ENCODE data around the gene FHIT.
A peak's percentile ranks its signal among the peaks of the same experiment; 100 is the strongest.

The FHIT gene

DNA sequence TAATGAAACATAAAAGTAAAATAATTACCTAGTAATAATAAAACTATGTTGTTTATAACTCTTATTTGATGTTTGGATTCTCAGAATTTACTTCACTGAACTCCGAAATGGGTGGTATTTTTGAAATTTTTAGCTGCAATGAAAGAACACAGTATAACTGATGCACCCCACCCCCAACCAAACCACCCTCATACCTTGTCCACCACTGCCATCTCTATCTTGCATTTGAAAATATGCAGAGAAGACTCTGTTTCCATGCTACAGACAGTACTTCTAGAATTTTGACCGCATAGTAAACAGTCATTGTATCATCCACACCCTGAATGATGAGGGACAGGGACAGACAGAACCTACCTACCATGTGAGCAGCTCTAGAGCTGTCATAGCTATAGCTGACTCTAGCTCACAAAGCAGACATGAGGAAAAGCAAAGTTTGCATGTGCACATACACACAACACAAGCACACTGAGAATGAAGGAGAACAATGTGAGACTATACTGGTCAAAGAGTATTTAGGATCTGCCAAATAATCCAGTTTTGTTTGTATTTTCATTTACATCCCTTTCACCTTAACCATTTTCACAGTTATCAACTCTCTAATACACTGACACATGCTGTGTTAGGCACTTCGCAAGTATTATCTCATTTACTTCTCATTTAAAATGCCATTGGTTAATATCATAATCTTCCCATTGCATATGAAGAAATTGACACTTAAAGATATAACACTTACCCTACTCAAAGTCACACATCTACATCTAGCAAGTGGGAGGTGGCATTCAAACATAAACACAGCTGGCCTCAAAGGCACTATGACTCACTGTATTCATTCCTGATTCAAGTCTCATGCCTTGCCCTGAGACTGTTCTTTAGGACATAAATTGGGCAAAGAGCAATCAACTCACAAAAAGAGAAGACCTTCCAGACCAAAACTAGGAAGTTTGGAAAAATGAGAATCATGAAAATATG is 1186.8 kb downstream of the FHIT start:
- peak; percentile 82 for DNase-seq (ENCODE audit: low read depth, low spot score)

DNA sequence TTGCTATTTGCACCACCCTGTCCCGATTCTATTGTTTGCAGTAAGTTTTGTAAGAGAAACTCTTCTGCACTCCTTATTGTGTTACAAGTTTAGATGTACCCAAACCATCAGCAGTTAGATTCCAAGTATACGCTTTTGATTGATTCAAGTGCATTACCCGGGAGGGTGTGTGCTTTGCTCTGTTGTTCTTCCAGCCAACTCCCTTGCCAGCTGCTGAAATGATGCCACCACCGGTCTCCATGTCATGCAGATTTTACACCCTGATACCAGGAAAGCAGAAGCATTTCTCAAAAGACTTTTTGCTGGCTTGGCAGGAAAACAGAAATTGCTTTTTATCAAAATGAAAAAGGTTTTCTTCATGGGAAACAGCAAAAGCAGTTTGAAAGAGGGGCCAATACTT is 1194.8 kb downstream of the FHIT start:
- no peak for DNase-seq (ENCODE audit: low read depth, low spot score)

DNA sequence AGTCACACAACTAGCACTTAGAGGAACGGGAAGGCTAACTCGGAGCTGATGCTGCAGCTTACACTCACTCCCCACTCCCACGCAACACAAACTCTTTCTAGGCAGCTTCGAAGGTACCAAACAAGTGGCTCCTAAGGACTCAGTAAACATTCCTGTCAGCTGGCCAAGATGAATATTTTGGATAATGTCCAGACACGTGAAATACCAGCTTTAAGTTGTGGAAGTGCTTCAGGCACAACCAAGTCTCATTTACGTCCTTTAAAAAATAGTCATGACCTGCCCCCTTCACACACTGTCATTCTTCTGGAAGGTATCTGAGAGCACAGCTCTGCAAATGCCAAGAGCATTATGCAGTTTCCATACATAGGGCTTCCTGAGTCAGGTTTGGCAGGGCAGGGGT is 1195.5 kb downstream of the FHIT start:
- DNase-seq (ENCODE audit: low read depth, low spot score), result peak; percentile 31

DNA sequence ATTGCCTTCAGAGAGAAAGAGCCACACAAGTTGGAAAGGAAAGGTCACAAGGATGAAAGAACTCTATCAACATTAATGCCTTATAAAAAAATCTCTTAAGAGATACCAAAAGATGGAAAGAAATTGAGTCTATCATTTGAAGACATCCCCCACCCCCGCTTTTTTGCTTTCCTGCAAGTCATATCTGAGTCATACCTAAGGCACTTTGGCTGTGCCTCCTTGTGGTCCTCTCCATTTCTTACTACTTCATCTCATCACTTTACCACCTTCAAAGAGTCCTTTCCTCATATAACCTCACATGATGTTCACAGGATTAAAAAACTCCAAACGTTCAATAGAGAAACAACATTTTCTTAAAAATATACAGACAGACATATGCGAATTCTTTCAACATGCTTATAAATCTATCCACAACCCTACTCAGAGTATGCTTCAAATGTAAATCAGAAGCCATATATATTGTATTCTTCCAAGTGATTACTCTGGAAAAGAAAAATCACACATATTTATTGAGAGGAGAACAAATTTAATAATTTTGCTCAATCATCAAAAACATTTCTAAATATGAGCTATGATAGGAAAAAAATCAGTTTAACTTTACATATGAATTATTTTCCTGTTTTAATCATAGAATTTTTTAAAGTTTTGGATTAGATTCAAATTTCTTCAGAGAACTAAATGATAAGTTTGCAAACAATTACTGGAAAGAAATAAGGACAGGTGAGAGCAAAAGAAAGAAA is 1197.6 kb downstream of the FHIT start:
- peak; percentile 58 for DNase-seq (ENCODE audit: low read depth, low spot score)

DNA sequence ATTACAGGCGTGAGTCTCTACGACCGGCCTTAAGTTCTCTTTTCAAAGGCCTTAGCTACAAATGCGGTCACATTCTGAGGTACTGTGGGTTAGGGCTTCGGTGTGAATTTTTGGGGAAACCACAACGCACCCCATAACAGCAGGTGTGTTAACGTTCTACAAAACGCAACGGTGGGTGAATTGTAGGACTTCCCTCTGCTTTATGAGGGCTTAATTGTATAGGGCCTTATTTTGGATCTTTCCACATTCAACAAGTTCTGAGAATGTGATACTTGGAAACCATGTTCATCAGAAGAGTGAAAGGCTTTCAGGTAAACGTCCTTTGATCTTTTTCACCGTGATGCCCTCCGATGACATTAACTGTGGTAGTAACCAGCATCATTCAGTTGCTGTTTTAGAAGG is 1202.8 kb downstream of the FHIT start:
- DNase-seq (ENCODE audit: low read depth, low spot score), result no peak

DNA sequence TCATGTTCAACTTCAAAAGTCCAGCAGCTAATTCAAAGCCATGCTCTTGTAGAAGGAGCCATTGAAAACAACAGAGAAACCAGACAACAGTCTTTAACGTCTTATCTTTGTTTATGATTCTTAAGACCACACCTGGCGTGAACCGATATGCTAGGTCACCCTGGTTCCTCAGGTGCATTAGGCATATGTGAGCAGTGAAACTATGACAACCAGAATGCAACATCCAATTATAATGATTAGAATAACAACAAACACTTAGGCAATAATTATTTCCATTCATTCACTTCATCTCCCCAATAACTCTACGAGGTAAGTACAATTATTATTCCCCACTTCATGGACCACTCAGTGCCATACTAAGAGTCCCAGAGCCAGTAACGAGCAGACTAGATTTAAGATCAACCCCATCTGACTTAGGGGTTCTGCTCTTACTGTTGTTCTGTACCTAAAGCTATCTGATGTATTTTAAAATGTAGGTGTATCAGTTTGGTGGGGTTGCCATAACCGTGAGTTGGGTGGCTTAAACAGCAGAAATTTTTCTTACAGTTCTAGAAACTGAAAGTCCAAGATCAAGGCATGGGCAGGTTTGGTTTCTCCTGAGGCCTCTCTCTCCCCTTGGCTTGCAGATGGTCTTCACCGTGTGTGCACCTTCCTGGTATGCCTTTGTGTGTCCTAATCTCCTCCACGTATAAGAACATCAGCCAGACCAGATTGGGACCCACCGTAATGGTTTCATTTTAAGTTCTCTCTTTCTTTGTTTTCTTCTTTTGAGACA is 1203.6 kb downstream of the FHIT start:
- DNase-seq (ENCODE audit: low read depth, low spot score), result no peak

DNA sequence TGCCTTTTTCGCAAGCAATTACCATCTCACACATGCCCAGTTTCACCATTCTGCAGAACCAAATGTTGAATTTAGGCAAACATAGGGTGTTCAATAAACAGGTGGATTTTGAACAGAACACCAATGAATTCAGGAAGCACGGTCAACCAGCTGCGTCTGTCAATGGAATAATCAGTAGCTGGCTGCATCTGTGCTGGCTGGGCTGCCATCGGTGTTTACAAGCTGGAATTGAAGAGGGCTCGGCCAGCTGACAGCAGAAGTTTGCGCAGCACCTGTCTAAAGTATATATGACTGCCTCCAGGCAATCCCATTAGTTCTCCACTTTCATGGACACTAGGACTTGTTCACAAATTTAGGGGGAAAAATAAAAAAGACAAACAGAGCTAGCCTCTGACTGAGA is 1205.0 kb downstream of the FHIT start:
- DNase-seq (ENCODE audit: low read depth, low spot score), result no peak

DNA sequence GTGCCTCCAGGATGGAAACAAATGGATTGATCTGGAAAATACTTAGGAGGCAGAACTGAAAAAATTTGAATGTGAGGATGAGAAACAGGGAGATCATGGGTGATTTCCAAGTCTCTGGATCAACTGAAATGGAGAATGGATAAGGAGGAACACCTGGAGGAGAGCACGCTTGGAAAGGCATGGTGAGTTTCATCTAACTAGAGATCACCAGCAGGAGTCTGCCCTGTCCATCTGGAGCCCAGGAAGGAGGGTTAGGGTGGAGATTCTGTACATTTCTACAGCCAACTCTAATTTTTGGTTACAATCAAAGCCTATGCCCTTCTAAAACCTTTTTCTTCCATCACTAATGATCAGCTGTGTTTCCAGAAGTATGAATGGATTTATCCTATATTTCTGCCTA is 1205.6 kb downstream of the FHIT start:
- no peak for DNase-seq (ENCODE audit: low read depth, low spot score)

DNA sequence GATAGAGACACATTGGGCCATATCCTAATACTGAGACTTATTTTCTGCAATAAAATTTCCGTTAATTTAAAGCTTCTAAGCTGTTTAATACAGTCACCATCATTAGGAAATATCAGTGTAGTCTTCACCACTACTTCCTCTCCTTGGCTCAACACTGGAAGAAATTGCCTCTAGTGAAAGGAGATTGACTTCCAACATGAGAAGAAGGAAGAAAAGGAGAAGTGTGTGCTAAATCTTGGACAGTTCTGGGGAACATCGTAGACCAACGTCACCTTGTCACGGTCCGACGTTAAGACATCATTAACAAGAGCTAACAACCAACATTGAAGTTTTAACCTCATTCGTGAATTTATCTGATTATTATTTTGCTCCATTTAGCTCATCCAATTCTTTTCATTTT is 1214.4 kb downstream of the FHIT start:
- no peak for DNase-seq (ENCODE audit: low read depth, low spot score)

DNA sequence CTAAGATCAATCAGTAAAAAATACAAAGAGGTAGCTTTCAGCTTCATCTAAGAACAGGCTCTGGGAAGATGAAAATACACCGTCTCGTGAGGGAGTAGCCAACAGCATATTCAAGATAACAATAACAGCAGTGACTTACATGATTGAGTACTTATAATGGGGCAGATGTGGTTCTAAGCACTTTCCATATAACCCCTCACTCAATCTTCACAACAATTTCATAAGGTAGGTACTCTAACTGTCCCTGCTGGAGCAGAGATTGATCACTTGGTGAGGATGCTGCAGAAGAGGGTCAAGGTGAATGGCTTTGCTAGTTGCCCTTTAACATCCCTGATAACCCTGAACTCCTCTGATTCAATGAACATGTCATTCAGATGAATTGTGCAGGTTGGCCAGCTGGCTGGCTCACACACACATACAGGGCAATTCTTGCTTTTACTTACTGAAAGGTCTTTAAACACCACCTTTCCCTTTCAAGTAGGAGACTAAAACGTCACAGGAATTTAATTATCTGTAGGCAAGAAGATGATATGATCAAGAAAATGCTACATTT is 1217.3 kb downstream of the FHIT start:
- no peak for DNase-seq (ENCODE audit: low read depth, low spot score)

DNA sequence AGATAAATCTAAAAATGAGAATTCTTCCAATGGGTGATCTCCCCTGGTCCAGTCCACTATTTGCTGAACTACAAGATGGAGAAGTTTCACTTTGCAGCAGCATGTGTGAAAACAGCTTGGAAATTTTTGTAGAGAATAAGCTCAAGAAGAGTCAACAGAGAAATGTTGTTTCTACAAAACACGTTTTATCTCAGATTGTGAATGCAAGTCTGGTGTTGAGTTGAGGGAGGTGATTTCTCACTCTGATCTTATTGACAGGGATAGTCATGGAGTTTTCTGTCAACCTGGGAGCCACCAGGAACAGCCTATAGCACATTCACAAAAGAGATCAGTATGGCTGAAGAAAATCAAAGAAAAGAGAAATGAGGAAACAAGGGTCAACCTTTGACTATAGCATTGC is 1220.3 kb downstream of the FHIT start:
- DNase-seq (ENCODE audit: low read depth, low spot score), result no peak

DNA sequence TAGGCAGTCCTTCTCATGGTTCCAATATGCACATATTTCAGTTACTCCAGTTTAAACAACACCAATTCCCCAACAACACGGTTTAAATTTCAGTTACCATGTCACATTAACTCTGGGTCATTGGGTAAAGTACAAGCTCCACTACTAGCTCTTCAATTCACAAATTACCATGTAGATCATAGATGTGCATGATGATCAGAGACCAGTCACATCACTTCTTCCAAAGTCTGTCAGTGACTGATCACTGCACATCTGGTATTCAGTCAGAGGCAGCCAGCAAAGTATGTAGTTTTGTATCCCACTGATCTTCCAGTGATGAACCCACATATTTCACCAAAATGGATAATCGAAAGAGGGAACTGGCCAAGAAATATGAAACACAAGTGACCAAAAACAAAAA is 1223.0 kb downstream of the FHIT start:
- no peak for DNase-seq (ENCODE audit: low read depth, low spot score)

DNA sequence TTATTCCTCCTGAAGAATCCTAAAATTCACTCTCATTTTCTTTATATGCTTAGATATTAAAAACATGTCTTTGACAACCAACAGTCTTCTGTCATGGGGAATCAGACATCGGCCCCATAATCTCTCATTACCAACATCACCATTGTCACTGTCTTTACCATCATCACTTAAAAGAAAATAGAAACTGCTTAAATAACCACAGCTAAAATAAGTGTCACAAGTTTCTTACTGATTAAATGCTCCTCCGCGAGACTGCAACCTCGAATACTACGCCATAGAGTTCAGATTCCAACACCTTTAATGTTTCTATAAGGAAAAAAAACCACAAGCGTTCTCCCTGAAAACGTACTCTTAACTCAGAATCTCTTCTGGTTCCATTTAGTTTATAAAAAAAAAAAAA is 1223.9 kb downstream of the FHIT start:
- no peak for DNase-seq (ENCODE audit: low read depth, low spot score)

DNA sequence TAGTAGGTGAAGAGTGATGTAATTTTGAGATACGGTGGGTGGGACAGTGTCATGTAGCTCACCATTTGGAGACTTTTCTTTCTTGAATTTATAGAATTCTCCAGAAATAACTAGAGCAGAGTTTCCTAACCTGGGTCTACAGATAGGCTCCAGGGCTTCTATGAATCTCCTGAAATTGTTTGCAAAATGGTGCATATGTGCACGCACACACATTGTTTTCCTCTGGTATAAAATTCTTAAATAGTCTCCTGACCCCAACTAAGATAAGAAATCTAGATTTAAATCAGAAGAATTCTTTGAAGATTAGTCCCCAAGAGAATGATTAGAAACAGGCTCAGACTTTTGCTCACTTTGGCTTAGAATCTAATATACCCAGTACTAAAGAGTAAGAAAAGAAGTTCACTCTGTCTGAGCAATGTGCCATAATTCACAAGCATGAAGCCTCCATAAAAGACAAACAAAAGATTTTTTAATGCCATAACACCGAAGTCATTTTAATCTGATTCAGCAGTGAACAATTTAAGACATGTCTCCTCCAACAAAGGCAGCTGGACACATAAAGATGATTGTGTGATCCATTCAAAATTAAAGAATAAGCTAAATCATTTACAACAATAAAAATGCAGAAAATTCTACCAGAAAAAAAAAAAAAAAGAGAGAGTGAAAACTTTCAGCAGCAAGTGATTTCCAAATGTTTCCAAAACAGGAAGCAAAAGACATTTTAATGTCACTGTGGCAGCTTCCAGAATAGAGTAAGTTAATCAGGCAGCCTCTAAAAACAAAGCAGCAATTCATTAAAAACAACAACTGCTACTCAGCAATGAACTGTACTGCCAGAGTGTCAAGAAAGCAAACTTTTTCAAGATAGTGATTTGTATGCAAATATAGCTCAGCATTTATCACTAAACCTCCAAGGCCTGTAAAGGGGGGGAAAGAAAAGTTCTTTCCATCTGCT is 1225.9 kb downstream of the FHIT start:
- DNase-seq (ENCODE audit: low read depth, low spot score), result peak; percentile 21

DNA sequence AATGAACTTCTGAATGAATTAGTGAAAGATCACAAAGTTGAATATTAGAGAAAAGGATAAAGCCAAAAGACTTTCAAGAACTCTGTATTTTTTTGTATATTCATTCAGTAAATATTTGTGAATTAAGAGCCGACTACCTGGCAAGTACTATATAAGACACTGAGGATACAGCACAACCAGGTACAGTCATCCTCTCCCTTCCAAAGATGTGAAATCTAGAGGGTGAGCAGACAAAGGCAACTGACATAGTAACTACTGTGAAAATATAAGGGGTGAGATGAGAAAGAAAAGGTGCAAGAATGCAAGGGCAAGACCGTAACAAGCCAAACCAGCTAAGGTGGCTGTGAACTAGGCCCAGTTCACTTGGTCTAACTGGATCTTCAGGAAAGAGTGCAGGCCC is 1226.9 kb downstream of the FHIT start:
- no peak for DNase-seq (ENCODE audit: low read depth, low spot score)

DNA sequence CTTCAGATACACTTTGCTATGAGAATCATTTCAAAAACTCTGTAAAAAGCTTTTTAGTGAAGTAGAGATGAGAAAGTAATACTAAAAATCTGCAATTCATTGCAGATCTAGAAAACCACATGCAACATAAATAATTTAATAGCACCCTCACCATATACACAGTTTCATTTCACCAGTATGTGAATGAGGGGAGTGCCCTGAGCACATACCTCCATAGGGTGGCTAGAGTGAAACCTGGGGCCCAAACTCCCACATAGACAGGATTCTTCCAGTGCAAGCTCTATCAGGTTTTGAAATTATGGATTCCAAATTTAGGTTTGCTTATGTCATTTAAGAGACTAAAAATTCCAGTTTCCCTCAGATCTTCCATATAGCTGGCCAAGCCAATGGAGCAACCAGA is 1228.1 kb downstream of the FHIT start:
- no peak for DNase-seq (ENCODE audit: low read depth, low spot score)

DNA sequence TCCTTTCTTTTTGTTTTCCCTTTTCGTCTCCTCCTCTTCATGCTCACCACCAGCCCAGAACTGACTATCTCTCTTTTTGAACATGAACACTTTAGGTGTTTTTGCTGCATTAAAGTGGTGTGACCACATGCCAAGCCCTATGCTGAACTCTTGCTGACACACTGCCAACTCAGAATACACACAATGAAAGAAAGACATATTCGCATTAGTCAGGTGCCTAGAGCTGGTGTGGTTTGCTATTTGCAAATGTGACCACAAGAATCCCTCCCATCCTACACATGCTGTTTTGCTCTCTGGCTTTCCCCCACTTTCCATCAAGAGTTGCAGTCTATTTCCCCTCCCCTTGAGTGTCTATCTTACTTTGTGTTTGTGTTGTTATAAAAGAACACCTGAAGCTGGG is 1233.6 kb downstream of the FHIT start:
- DNase-seq (ENCODE audit: low read depth, low spot score), result peak; percentile 90

DNA sequence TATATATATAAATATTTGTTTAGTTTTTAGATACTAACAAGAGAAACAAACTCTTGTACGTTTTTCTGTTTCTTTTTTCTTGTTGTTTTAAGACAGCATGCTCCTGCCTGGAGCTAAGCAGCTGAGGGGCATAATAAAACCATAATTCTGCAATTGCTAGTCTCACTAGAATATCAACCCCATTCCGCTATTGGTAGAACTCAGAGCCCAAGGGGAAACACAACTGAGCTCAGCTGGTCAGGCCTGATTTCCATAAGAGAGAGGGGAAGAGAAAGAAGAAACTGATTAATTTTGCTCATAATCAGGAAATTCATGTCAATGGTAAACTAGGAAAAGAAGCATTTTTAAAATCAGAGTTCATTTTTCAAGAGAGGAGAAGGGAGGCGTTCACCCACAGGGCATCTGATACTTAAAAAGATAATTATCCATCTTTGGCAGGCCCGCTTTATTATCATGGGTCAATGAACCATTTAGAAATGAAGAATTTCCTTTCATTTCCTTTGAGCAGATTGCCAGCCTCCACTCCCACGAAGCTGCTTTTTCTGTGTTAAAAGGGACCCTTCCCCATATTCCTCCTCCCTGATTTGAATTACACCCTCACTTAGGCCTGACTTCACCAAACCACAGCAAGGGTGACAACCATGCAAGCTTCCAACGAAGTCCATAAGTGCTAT is 1236.1 kb downstream of the FHIT start:
- no peak for DNase-seq (ENCODE audit: low read depth, low spot score)

DNA sequence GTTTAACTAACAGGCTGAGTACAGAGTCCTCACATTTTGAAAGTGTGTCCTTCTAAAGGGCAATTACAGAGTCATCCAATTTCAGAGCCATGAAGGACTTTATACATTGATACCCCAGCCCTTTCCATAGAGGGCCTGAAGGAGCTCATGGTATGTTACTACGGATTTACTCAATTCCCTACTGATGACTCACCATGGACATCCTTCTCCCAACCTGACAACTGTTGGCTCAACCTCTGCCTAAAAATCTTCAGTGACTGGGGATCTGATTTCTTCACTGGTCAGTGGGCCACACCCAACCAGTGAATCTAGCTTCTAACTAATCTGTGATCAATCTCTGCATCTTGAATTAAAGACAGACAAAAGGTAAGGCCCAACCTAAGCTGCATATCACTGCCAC is 1238.0 kb downstream of the FHIT start:
- no peak for DNase-seq (ENCODE audit: low read depth, low spot score)

DNA sequence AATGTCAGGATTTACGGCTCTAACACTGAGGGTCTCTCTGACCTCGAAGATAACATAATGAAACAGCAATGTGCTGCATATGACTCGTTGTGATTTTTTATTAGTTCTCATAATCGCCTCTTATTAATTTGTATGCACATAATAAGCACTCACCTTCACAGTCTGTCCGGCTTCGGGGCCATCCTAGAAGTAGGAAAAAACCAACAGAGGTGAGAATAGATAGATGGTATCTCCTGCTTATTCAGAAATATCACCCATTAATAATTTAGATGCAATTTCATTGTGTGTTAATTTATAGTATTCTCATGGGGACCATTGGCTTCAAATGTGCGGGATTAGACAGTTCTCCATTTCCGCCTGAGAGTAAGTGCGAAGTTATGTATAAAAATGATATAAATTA is 1240.0 kb downstream of the FHIT start:
- DNase-seq (ENCODE audit: low read depth, low spot score), result no peak

Measured in astrocyte of the hippocampus (primary cell).